HTERT RPE-1 (cell line): ENCODE measurements around the gene HECW1.
"Not testable (repeated sequence)": the region's sequence is repeated elsewhere in the genome, so short reads cannot be mapped to it uniquely, and the experiment has no call there.

Source experiments
- in situ Hi-C: fragments of 300-500 bp; cut with MboI; formaldehyde crosslinking; loops from 4 replicates; pipeline ENCODE4 v1.14.3; 2020; ENCODE audit warnings: low sequenced_read_pairs

Gene HECW1

DNA sequence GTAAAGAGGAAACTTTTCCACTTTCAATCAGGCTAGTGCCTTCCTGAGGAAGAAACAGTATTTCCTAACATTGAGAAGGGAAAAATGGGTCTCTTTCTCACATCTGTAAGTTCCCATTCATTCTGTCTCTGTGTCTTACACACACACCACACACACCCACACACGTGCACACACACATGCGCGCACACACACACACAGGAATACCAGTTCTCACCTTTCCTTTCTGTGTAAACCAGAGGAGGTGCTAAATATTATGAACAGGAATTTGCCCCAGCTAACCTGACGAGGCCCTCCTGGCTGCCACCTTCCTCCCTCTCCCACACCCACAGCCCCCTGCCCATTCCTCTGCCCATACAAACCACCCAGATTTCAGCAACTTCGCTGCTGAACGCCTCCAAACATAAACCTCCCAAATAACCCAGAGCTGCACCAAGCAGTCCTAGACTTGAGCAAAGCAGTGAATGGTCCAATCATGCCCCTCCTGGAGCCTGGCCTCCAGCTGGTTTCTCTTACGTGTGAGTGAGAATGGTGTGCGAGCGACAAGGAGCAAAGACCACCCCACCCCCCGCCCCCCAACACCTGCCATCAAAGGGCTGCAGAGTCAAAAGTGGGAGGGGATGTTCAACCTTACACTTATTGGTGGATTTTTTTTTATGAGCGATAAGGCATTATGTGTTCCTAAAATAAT, 190.5 kb downstream of the HECW1 start:
- in situ Hi-C loops, result no loop called here

- in situ Hi-C loops, result no loop called here
Measured at GRCh38 chr7:43303740-43304241, 191.3 kb downstream of the HECW1 start.

GRCh38 chr7:43306404-43306803, 194.0 kb downstream of the HECW1 start:
- in situ Hi-C loops, result no loop called here

- in situ Hi-C loops, result no loop called here
Measured at GRCh38 chr7:43307522-43307921, 195.1 kb downstream of the HECW1 start.

- in situ Hi-C loops, result no loop called here
Measured at GRCh38 chr7:43308913-43309705, 196.7 kb downstream of the HECW1 start.

GRCh38 chr7:43309706-43310022, 197.2 kb downstream of the HECW1 start:
- in situ Hi-C loops, result no loop called here

GRCh38 chr7:43311052-43311451, 198.6 kb downstream of the HECW1 start:
- in situ Hi-C loops, result no loop called here

- in situ Hi-C loops, result no loop called here
Measured at GRCh38 chr7:43311694-43312093, 199.2 kb downstream of the HECW1 start.

DNA sequence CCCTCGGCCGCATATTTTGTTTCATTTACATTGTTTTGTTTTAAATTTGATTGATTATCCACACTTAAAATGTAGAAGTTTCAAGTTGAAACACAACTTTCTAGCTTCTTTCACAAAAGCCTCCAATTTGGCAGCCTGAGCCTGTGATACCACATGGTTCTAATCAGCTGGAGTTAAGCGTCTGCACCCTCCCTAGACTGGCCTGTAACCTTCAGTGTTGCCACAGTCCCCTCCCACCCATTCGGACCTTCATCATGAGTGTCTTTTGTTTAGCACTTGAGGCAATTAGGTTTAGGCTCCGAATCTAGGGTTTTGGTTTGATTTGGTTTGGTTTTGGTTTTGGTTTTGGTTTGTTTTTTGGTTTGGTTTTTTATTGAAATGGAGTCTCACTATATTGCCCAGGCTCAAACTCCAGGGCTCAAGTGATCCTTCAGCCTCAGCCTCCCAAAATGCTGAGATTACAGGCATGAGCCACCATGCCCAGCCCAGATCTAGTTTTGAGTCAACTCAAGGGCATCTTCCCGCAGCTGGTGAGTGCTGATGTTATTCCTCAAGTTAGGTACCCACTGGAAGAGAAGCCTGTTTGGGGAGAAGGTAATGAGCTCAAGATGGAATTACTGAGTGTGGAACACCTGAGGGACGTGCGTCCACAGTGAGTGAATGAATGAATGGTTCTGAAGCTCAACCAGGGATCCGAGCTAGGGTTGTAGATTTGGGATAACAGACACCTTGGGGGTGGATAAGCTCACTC, 201.4 kb downstream of the HECW1 start:
- in situ Hi-C loops, result no loop called here

GRCh38 chr7:43314379-43315158, 202.1 kb downstream of the HECW1 start:
- in situ Hi-C loops, result no loop called here

DNA sequence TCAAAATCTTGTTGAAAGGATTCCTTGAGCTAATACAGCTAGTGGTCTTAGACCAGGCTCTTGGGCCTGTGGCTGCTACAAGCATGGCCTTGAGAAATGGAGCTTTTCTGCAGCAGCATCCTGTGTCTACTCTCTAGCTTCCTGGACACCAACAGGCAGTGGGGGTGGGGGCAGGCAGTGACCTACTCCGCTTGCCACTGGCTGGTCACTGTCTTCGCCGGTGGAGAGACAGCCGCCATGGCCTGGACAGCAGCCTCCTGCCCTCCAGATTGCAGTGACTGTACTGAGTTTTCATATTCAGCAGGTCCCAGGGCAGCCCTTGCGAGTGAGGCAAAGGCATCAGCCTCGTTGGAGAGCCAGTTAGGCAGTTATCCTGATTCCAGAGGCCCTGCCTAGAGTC, 204.6 kb downstream of the HECW1 start:
- in situ Hi-C loops, result no loop called here

- in situ Hi-C loops, result no loop called here
Measured at GRCh38 chr7:43318188-43318770, 205.8 kb downstream of the HECW1 start.

DNA sequence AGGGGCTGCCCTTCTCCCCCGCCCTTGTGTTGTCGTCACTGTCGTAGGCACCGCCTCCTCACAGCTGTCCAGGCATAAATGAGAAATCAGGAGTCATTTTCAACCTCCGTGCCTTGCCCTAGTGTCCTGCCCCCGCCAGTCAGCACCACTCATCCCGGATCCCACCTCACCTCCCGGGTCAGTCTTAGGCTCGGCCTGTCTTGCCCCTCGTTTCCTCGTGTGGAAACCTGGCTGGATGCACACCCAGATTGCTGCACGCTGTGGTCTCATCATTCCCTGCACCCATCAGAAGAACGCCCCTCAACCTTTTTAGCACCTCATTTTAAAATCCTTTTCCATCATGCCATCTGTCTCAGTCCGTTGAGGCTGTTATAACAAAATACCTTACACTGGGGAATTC, 213.1 kb downstream of the HECW1 start:
- in situ Hi-C loops, result no loop called here

DNA sequence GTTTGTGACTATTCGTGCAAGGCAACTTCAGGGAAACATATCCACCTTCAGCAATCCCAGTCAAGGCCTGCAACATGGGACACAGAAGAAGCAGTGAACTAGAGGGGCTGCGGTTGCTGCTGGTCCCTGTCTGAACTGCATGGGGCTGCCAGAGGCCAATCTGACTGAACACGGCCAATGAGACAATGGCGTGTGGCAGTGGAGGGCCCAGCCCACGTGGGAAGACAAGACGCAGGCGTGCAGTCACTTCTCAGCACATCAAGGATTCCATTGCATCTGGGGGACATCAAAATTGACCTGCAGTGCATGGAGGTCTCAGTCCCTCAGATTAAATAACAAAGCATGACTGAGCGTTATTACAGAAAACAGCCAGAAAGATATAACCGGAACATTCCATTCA, 215.9 kb downstream of the HECW1 start:
- in situ Hi-C loops, result no loop called here

DNA sequence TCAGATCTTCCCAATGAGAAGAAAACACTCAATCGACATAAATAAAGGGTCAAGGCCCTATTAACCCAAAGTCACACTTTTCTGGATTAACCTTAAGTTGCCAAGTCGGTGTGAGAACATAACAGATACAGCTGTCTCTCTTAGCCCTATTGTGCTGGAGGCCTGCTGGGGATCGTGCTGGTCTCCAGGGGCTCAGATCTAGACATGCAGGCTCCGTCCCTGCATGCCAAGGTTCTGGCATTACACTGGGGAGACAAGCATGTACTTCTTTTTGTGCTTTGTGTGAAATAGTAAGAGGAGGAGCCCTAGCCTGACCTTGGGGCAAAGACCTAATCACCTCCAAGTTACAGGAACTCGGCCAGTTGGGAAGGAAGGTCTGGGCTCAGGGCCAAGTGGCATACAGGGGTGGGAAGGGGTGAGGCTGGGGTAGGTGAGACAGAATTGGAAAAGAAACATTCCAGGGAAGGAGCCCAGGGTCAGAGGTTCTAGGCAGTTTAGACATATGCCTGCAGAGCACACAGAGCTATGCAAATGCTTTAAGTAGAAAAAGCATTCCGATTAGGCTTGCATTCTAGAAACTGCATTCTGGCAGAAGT, 216.4 kb downstream of the HECW1 start:
- in situ Hi-C loops, result no loop called here

DNA sequence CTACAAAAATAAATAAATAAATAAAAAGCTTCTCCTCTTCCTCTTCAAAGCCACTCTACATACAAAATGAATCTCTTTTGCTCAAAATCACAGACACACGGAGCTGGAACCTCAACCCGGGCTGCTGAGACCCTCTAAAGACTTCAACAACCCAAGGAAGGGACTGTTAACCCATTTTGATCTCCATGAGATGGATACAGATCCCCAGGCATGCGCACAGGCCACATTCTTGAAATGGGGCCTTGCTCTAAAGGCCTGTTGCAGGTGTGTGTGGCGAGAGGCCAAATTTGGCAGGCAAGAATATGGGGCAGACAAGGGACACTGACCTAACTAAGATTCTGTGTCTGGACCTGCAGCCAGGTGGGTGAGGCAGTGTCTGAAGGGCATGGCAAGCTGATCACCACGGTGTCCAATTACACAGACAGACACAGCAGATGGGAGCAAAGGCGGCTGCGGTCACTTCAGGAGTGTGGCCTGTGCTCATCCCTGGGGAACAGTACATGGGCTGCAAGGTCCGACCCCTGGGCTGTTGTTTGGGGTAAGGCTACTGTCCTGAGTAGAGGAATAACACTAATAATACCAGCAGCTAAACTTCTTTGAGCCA, 219.8 kb downstream of the HECW1 start:
- in situ Hi-C loops, result no loop called here

GRCh38 chr7:43337191-43337590, 224.7 kb downstream of the HECW1 start:
- in situ Hi-C loops, result no loop called here

DNA sequence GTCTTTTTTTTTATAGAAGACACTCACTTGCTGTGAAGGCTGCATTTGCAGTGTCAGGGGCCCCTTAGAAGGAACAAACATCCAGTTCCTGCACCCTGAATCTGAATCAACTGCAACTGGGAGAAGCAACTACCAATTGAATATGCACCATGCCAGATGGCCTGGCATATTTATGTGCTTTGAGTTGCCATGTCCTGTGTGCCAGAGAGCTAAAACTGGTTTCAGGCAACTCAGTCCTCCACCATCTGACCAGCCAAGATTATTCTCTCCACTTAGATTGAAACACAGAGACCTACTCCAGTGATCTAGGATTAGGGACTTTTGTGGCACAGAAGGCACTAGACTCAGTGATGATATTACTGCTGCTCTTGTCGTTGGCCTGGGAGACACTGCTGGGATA, 225.4 kb downstream of the HECW1 start:
- in situ Hi-C loops, result no loop called here

GRCh38 chr7:43341132-43341531, 228.7 kb downstream of the HECW1 start:
- in situ Hi-C loops, result no loop called here

DNA sequence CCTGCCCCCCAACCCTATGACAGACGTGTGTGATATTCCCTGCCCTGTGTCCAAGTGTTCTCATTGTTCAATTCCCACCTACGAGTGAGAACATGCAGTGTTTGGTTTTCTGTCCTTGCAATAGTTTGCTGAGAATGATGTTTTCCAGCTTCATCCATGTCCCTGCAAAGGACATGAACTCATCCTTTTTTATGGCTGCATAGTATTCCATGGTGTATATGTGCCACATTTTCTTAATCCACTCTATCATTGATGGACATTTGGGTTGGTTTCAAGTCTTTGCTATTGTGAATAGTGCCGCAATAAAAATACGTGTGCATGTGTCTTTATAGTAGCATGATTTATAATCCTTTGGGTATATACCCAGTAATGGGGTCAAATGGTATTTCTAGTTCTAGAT, 231.0 kb downstream of the HECW1 start:
- in situ Hi-C loops, result not testable (repeated sequence)
